Left renal pelvis (tissue), 4 donors: ENCODE measurements around the gene CFAP77. TPM values are rescaled to one million over a fixed set of nuclear protein-coding genes. Genes with fewer than 3 reads are reported as not detected.
"Not testable (repeated sequence)": the region's sequence is repeated elsewhere in the genome, so short reads cannot be mapped to it uniquely, and the experiment has no call there.

Experiments used
- DNase-seq, 4 donors: peaks; one replicate each; pipeline ENCODE4 v3.0.0-alpha.2; 2013; ENCODE audit warnings: low read depth in 4 of 4, low spot score in 3 of 4
- polyA plus RNA-seq, 4 donors: library from polyadenylated mRNA; unstranded; fragments of 120-200 nt; gene quantifications; one replicate each; pipeline ENCODE4 v1.2.1, GENCODE V29; 2013; ENCODE audit not compliant: insufficient read length in 4 of 4

CFAP77 gene
- polyA plus RNA-seq, 4 donors: 0.19 to 1.3 (median 1.1) TPM

GRCh38 chr9:132543251-132543650 lies 133.2 kb downstream of the CFAP77 start:
- no peak for DNase-seq

- DNase-seq: no peak
These were observed 133.9 kb downstream of the CFAP77 start for GRCh38 chr9:132543960-132544359.

- DNase-seq: no peak
These were observed 135.6 kb downstream of the CFAP77 start for GRCh38 chr9:132545578-132545977.

- DNase-seq: no peak
These were observed 136.4 kb downstream of the CFAP77 start for GRCh38 chr9:132546148-132547051.

- no peak for DNase-seq
These were observed 137.0 kb downstream of the CFAP77 start for GRCh38 chr9:132547052-132547431.

- no peak for DNase-seq
These were observed 137.4 kb downstream of the CFAP77 start for GRCh38 chr9:132547436-132547835.

- no peak for DNase-seq
These were observed 138.1 kb downstream of the CFAP77 start for GRCh38 chr9:132547976-132548730.

GRCh38 chr9:132548751-132549640 lies 139.0 kb downstream of the CFAP77 start:
- DNase-seq: no peak

GRCh38 chr9:132551556-132551955 lies 141.5 kb downstream of the CFAP77 start:
- DNase-seq: no peak

GRCh38 chr9:132552041-132552440 lies 142.0 kb downstream of the CFAP77 start:
- DNase-seq: no peak

- DNase-seq: no peak
These were observed 144.7 kb downstream of the CFAP77 start for GRCh38 chr9:132554755-132555154.

GRCh38 chr9:132555528-132555927 lies 145.5 kb downstream of the CFAP77 start:
- DNase-seq: no peak

GRCh38 chr9:132556235-132556634 lies 146.2 kb downstream of the CFAP77 start:
- DNase-seq: no peak

- DNase-seq: no peak
These were observed 146.7 kb downstream of the CFAP77 start for GRCh38 chr9:132556714-132557113.

- no peak for DNase-seq
These were observed 147.1 kb downstream of the CFAP77 start for GRCh38 chr9:132557159-132557558.

- DNase-seq: no peak
These were observed 149.7 kb downstream of the CFAP77 start for GRCh38 chr9:132559711-132560110.

- no peak for DNase-seq
These were observed 150.7 kb downstream of the CFAP77 start for GRCh38 chr9:132560616-132561202.

GRCh38 chr9:132562306-132562573 lies 152.2 kb downstream of the CFAP77 start:
- DNase-seq: no peak

GRCh38 chr9:132564526-132564925 lies 154.5 kb downstream of the CFAP77 start:
- DNase-seq: no peak

GRCh38 chr9:132568787-132569186 lies 158.8 kb downstream of the CFAP77 start:
- DNase-seq: not testable (repeated sequence)
